Stimulated activated CD4-positive, alpha-beta T cell treated with anti-CD3 and anti-CD28 coated beads, Interleukin-1b, Interleukin-23, amount 100 ng/mL, for 1 hour (primary cell): Measurements from ENCODE around the gene SMNDC1.
"Not testable (repeated sequence)": the region's sequence is repeated elsewhere in the genome, so short reads cannot be mapped to it uniquely, and the experiment has no call there.

Experiments used
- DNase-seq, 2 donors: peaks; one replicate each; pipeline ENCODE4 v3.0.0-alpha.2; 2020; ENCODE audit warnings: low read depth in 2 of 2

The SMNDC1 gene

DNA sequence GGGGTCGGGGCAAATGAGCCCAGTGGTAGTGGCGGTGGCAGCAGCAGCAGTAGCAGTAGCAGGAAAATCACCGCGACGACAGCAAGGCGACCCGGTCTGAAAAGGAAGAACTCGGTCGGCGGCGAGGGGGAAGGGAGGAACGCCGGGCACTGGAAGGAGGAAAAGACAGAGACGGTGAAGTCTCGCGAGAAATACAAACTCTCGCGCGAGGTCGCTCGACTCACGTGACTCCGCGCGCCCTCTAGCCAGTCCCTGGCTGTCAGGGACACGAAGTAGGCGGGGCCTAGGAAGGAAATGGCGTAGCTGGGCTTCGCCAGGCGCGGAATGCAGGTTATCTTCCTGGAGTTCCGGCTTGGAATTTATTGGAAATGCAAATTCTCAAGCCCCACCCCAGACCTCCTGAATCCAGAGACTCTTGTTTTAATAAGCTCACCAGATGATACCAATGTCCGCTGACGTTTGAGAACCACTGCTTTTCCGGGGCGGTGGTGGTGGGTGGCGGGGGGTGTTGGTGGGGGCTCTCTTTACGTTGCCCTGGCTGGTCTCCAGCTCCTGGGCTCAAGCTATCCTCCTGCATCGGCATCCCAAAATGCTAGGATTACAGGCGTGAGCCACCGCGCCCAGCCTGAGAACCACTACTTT lies at the start of gene SMNDC1:
Gene SMNDC1, minus strand, starts transcription at position 141 of the 642 bp plus-strand sequence. CDS start 1,333 bp downstream, outside the sequence.
- DNase-seq, result peak; percentile 91 to 94

- peak; percentile 50 to 70 for DNase-seq
Observed at GRCh38 chr10:110354322-110354766, 49.6 kb upstream of the SMNDC1 start.

GRCh38 chr10:110353244-110354119 lies 48.8 kb upstream of the SMNDC1 start:
- no peak for DNase-seq

DNA sequence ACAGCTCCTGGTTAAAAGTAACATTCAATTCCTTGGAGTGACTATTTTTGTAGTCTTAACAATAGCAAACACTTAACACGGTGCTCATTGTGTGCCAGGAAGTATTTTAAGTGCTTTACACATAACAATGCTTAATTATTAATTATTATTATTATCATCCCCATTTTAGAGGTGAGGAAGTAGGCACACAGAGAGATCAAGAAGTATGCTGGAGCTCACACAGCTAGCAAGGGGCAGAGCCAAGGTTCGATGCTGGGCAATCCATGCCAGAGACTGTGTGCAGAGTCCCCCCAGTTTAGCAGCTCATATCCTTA lies 48.2 kb upstream of the SMNDC1 start:
- no peak for DNase-seq

DNA sequence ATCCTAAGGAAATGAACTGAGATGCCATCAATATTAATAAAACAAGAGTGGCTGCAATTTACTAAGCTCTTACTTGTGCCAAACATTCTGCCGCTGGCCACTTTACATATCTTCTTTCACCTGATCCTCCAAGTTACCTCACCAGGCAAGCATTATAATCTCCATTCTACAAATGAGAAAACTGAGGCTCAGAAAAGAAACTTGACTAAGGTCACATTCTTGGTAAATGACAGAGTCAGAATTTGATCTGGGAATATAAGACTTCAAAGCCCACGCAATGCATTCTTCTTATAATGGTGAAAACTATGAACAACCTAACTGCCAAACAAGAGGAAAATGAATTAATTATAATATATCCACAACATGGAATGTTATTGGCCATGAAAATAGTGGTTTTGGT lies 46.1 kb upstream of the SMNDC1 start:
- DNase-seq, result no peak

GRCh38 chr10:110349831-110350230 lies 45.1 kb upstream of the SMNDC1 start:
- no peak for DNase-seq

DNA sequence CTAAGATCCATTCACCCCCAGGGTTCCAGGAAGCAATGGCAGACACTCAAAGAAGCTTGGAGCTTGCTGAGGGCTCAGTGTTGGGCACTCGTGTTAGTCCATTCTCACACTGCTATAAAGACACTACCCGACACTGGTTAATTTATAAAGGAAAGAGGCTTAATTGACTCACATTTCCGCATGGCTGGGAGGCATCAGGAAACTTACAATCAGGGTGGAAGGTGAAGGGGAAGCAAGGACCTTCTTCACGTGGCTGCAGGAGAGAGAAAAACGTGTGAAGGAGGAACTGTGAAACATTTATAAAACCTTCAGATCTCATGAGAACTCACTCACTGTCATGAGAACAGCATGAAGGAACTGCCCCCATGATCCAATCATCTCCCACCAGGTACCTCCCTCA lies 44.7 kb upstream of the SMNDC1 start:
- DNase-seq, result no peak

DNA sequence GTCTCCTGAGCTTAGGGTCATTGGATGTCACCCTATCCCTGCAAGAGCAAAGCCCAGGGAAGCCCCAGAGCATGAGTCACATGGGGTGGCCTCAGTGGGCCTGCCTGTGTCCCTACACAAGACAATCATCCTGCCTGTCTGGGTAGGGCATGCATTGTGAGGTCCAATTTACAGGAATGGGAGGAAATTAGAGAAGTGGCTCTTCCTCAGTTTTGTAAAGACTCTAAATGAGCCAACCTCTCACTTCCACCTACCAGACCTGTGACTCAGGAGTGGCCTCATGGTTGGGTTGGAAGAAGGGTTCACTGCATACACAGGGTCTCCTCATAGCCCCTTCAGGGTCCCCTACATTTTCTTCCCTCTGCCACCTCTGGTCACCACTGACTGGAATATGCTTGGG lies 43.6 kb upstream of the SMNDC1 start:
- no peak for DNase-seq

DNA sequence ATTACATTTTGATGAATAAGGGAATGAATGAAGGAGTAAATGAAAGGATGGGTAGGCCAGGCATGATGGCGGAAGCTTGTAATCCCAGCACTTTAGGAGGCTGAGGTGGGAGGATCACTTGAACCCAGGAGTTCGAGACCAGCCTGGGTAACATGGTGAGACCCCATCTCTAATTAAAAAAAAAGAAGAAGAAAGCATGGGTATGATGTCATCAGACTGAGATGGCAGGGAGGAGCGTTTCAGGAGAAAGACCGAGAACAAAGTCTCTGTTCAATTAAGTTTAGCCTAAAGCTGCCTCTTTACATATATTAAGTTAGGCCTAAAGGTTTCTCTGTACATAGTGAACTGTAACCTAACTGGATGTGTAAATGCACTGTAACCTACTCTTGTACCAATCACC lies 42.2 kb upstream of the SMNDC1 start:
- no peak for DNase-seq

DNA sequence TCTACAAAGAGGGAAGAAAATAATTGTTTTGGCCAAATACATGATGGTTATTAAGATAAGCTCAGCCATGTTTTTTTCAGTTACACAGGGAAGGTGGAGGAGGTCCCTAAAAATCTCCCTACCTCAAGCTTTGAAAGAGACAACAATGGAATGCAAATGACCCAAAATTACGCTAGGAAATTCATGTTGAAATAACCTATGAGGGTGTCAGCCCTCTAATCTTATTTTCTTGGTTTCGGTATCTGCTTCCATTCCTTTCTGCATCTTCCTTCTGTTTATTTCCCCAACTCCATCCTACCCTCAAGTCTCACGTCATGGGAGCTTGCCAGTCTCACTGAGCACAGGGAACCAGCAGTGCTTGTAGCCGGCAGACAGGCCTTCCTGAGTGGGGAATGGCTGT lies 40.6 kb upstream of the SMNDC1 start:
- no peak for DNase-seq

DNA sequence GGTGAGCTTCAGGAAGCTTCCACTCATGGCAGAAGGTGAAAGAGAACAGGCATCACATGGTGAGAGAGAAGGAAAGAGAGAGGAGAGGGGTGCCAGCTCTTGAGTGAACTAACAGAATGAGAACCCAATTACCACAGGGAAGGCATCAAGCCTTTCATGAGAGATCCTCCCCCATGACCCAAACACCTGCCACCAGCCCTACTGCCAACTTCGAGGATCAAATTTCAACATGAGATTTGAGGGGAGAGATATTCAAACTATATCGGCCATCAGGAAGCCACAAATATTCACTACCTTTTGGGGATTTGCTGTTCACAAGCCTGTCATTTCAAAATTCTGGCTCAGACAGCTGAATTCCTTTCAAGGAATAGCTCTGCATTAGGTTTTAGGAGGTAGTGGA lies 39.9 kb upstream of the SMNDC1 start:
- no peak for DNase-seq

- no peak for DNase-seq
Observed at GRCh38 chr10:110343947-110344346, 39.2 kb upstream of the SMNDC1 start.

DNA sequence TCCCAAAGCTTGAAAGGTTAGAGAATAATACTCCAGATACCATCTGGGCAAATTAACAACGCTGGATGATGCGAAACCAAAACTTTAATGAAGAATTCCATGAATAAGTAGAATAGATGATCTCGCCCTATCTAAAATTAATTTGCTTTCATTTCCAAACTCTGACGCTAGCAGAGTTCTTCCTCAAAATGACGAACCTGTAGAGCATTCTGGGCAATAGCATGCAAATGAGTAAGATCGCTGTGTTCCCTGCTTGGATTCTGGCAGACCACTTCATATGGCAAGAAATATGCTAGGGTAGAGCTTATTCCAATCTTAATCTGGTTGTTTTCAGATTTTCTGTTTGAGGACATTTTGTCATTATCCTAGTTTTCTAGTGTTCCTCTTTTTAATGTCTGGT lies 36.1 kb upstream of the SMNDC1 start:
- DNase-seq, result no peak

GRCh38 chr10:110340122-110340521 lies 35.4 kb upstream of the SMNDC1 start:
- no peak for DNase-seq

- no peak for DNase-seq
Observed at GRCh38 chr10:110337906-110338305, 33.2 kb upstream of the SMNDC1 start.

GRCh38 chr10:110337401-110337800 lies 32.7 kb upstream of the SMNDC1 start:
- no peak for DNase-seq

DNA sequence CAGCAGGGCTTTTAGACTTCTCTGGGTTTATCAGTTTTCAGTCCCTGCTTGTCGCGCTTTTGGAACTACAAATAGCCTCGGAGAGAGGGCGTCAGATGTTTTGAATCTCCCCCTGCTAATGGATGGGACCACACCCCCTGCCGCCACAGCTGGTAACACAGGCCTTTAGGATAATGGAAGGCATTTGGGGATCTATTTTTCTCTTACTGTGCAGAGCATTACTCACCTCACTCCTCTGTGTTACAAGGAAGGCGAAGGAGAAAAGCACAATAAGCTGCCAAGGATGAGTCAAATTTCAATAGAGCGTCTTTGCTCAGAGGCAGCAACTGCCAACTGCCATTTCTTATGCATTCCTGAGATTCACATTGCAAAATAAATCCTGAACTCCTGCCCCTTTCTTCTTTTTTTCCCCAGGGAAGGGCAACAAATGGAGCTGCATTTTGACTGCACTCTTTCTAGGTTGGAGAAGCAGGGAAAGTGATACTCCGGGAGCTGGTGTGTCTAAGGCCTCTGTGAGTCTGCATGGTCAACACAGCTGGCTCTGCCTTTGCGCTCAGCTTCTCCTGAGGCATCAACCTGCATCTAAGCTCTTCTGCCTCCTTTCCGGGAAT lies 31.5 kb upstream of the SMNDC1 start:
- no peak for DNase-seq

- DNase-seq, result no peak
Observed at GRCh38 chr10:110335314-110336064, 30.8 kb upstream of the SMNDC1 start.

- DNase-seq, result no peak
Observed at GRCh38 chr10:110334061-110334656, 29.4 kb upstream of the SMNDC1 start.

GRCh38 chr10:110331226-110331795 lies 26.6 kb upstream of the SMNDC1 start:
- DNase-seq, result not testable (repeated sequence)

GRCh38 chr10:110330675-110331074 lies 26.0 kb upstream of the SMNDC1 start:
- no peak for DNase-seq
